ENCODE data around the gene CST11. TPM values are rescaled to one million over a fixed set of nuclear protein-coding genes. Genes with fewer than 3 reads are reported as not detected.

The CST11 gene
- total RNA-seq, 2 donors from 2014 or later = not detected

GRCh38 chr20:23419995-23420901 is 32.4 kb downstream of the CST11 start:
- Mint-ChIP-seq H3K9me3 (no peaks in the 10 kb centered on the region), H3K4me3 (peak overlapping the region; percentile 97), H3K27ac (peak overlapping the region; percentile 96), H3K4me1 (no peaks in the 10 kb centered on the region), H3K36me3 (ENCODE audit: low read depth) (peaks cover 6% of the 10 kb centered on the region), H3K27me3 (peaks cover 8% of the 10 kb centered on the region)
- peak; percentile 50 for ATAC-seq (replicated peaks)

GRCh38 chr20:23419657-23419994 is 33.0 kb downstream of the CST11 start:
- Mint-ChIP-seq H3K27me3 (peaks cover 6% of the 10 kb centered on the region), H3K4me3 (peak overlapping the region; percentile 97), H3K36me3 (ENCODE audit: low read depth) (peaks cover 6% of the 10 kb centered on the region), H3K27ac (peak overlapping the region; percentile 96), H3K9me3 (no peaks in the 10 kb centered on the region), H3K4me1 (no peaks in the 10 kb centered on the region)
- no peak for ATAC-seq (replicated peaks)

- no peaks in the 10 kb centered on the region for H3K4me1 Mint-ChIP-seq
- H3K36me3 Mint-ChIP-seq (ENCODE audit: low read depth) = peaks cover 6% of the 10 kb centered on the region
- H3K27me3 Mint-ChIP-seq = no peaks in the 10 kb centered on the region
- no peak overlapping the region for H3K4me3 Mint-ChIP-seq
- H3K9me3 Mint-ChIP-seq = no peaks in the 10 kb centered on the region
- no peak overlapping the region for H3K27ac Mint-ChIP-seq
- ATAC-seq (replicated peaks) = no peak
Observed at GRCh38 chr20:23417861-23418260, 34.8 kb downstream of the CST11 start.

- no peak for ATAC-seq (replicated peaks)
- H3K27ac Mint-ChIP-seq = no peak overlapping the region
- peaks cover 12% of the 10 kb centered on the region for H3K36me3 Mint-ChIP-seq (ENCODE audit: low read depth)
- no peaks in the 10 kb centered on the region for H3K9me3 Mint-ChIP-seq
- no peak overlapping the region for H3K4me3 Mint-ChIP-seq
- H3K27me3 Mint-ChIP-seq = no peaks in the 10 kb centered on the region
- no peaks in the 10 kb centered on the region for H3K4me1 Mint-ChIP-seq
Observed at GRCh38 chr20:23415959-23416583, 36.6 kb downstream of the CST11 start.

GRCh38 chr20:23415555-23415954 is 37.1 kb downstream of the CST11 start:
- Mint-ChIP-seq H3K4me3 (no peak overlapping the region), H3K4me1 (no peaks in the 10 kb centered on the region), H3K36me3 (ENCODE audit: low read depth) (peaks cover 12% of the 10 kb centered on the region), H3K27me3 (no peaks in the 10 kb centered on the region), H3K27ac (no peak overlapping the region), H3K9me3 (no peaks in the 10 kb centered on the region)
- no peak for ATAC-seq (replicated peaks)

- no peak overlapping the region for H3K4me3 Mint-ChIP-seq
- no peaks in the 10 kb centered on the region for H3K4me1 Mint-ChIP-seq
- no peak overlapping the region for H3K27ac Mint-ChIP-seq
- H3K36me3 Mint-ChIP-seq (ENCODE audit: low read depth) = peaks cover 6% of the 10 kb centered on the region
- ATAC-seq (replicated peaks) = no peak
- no peaks in the 10 kb centered on the region for H3K27me3 Mint-ChIP-seq
- no peaks in the 10 kb centered on the region for H3K9me3 Mint-ChIP-seq
Observed at GRCh38 chr20:23414526-23415188, 38.0 kb downstream of the CST11 start.

GRCh38 chr20:23413862-23414422 is 38.7 kb downstream of the CST11 start:
- Mint-ChIP-seq H3K9me3 (no peaks in the 10 kb centered on the region), H3K27ac (no peak overlapping the region), H3K27me3 (no peaks in the 10 kb centered on the region), H3K36me3 (ENCODE audit: low read depth) (peaks cover 5% of the 10 kb centered on the region), H3K4me3 (no peak overlapping the region), H3K4me1 (no peaks in the 10 kb centered on the region)
- no peak for ATAC-seq (replicated peaks)

GRCh38 chr20:23412026-23412425 is 40.6 kb downstream of the CST11 start:
- no peak overlapping the region for H3K27ac Mint-ChIP-seq
- H3K36me3 Mint-ChIP-seq (ENCODE audit: low read depth) = peaks cover 5% of the 10 kb centered on the region
- no peaks in the 10 kb centered on the region for H3K27me3 Mint-ChIP-seq
- H3K4me1 Mint-ChIP-seq = peaks cover 12% of the 10 kb centered on the region
- no peak overlapping the region for H3K4me3 Mint-ChIP-seq
- ATAC-seq (replicated peaks) = no peak
- H3K9me3 Mint-ChIP-seq = no peaks in the 10 kb centered on the region

- Mint-ChIP-seq H3K4me1 (peaks cover 12% of the 10 kb centered on the region), H3K27me3 (no peaks in the 10 kb centered on the region), H3K4me3 (no peak overlapping the region), H3K9me3 (no peaks in the 10 kb centered on the region), H3K36me3 (ENCODE audit: low read depth) (peaks cover 5% of the 10 kb centered on the region), H3K27ac (no peak overlapping the region)
- no peak for ATAC-seq (replicated peaks)
Observed at GRCh38 chr20:23410916-23411695, 41.6 kb downstream of the CST11 start.

GRCh38 chr20:23409800-23410199 is 42.9 kb downstream of the CST11 start:
- no peaks in the 10 kb centered on the region for H3K27me3 Mint-ChIP-seq
- no peak for ATAC-seq (replicated peaks)

GRCh38 chr20:23408957-23409356 is 43.7 kb downstream of the CST11 start:
- no peak for ATAC-seq (replicated peaks)
- Mint-ChIP-seq H3K27me3 (no peaks in the 10 kb centered on the region), H3K4me1 (peaks cover 16% of the 10 kb centered on the region), H3K9me3 (no peaks in the 10 kb centered on the region), H3K36me3 (ENCODE audit: low read depth) (peaks cover 5% of the 10 kb centered on the region), H3K27ac (no peak overlapping the region), H3K4me3 (peak overlapping the region; percentile 42)

More at GRCh38 chr20:23409800-23410199, 42.9 kb downstream of the CST11 start:
- Mint-ChIP-seq H3K9me3 (no peaks in the 10 kb centered on the region), H3K36me3 (ENCODE audit: low read depth) (peaks cover 5% of the 10 kb centered on the region), H3K4me3 (no peak overlapping the region), H3K4me1 (peaks cover 12% of the 10 kb centered on the region), H3K27ac (no peak overlapping the region)

- Mint-ChIP-seq H3K36me3 (ENCODE audit: low read depth) (peaks cover 8% of the 10 kb centered on the region), H3K4me3 (peak overlapping the region; percentile 42), H3K27ac (peak overlapping the region; percentile 55), H3K27me3 (no peaks in the 10 kb centered on the region), H3K9me3 (no peaks in the 10 kb centered on the region), H3K4me1 (peaks cover 16% of the 10 kb centered on the region)
- peak; percentile 98 for ATAC-seq (replicated peaks)
Observed at GRCh38 chr20:23407781-23408464, 44.8 kb downstream of the CST11 start.

GRCh38 chr20:23406880-23407279 is 45.8 kb downstream of the CST11 start:
- peaks cover 16% of the 10 kb centered on the region for H3K4me1 Mint-ChIP-seq
- no peaks in the 10 kb centered on the region for H3K27me3 Mint-ChIP-seq
- H3K4me3 Mint-ChIP-seq = no peak overlapping the region
- H3K27ac Mint-ChIP-seq = no peak overlapping the region
- H3K9me3 Mint-ChIP-seq = no peaks in the 10 kb centered on the region
- no peak for ATAC-seq (replicated peaks)
- peaks cover 15% of the 10 kb centered on the region for H3K36me3 Mint-ChIP-seq (ENCODE audit: low read depth)

All from activated T-helper 17 cell treated with anti-CD3 and anti-CD28 coated beads, Interleukin-2, amount 50 U/mL, for 72 hours (primary cell).